Astrocyte of the cerebellum (primary cell): Measurements from ENCODE around the gene DHX40.
"Not testable (repeated sequence)": the region's sequence is repeated elsewhere in the genome, so short reads cannot be mapped to it uniquely, and the experiment has no call there.

ENCODE experiments used
- DNase-seq: peaks from one replicate; pipeline ENCODE4 v3.0.0-alpha.2; 2011; ENCODE audit warnings: low read depth
- H3K4me3 ChIP-seq: 2 replicates; pipeline ENCODE4 v1.5.1; 2011; ENCODE audit warnings: mild to moderate bottlenecking, low read depth, low read length, moderate library complexity
- CTCF ChIP-seq: IDR thresholded peaks from 2 replicates; pipeline ENCODE4 v1.5.1; 2012; ENCODE audit warnings: low read length, low read depth, moderate library complexity, mild to moderate bottlenecking; ENCODE audit errors: missing control alignments
- in situ Hi-C: cut with HindIII; loops from 2 replicates; pipeline ENCODE4 v1.10.0; 2017; ENCODE audit warnings: low sequenced_read_pairs

The DHX40 gene

GRCh38 chr17:59643159-59644140 lies 78.0 kb downstream of the DHX40 start:
- H3K4me3 ChIP-seq: no peak overlapping the region
- no peak for DNase-seq
- in situ Hi-C loops: no loop called here
- no peak for TF ChIP-seq CTCF

GRCh38 chr17:59647288-59647687 lies 81.9 kb downstream of the DHX40 start:
- in situ Hi-C loops: no loop called here
- no peak for TF ChIP-seq CTCF
- DNase-seq: no peak
- no peak overlapping the region for H3K4me3 ChIP-seq

GRCh38 chr17:59649886-59650285 lies 84.5 kb downstream of the DHX40 start:
- in situ Hi-C loops: no loop called here
- H3K4me3 ChIP-seq: no peak overlapping the region
- no peak for TF ChIP-seq CTCF

GRCh38 chr17:59650642-59651041 lies 85.2 kb downstream of the DHX40 start:
- H3K4me3 ChIP-seq: no peak overlapping the region
- no peak for DNase-seq
- TF ChIP-seq CTCF: no peak
- in situ Hi-C loops: no loop called here

More at GRCh38 chr17:59649886-59650285, 84.5 kb downstream of the DHX40 start:
- DNase-seq: no peak

GRCh38 chr17:59651346-59651745 lies 85.9 kb downstream of the DHX40 start:
- DNase-seq: peak; percentile 68
- H3K4me3 ChIP-seq: no peak overlapping the region
- in situ Hi-C loops: no loop called here
- TF ChIP-seq CTCF: no peak

GRCh38 chr17:59652119-59652518 lies 86.7 kb downstream of the DHX40 start:
- in situ Hi-C loops: no loop called here
- no peak overlapping the region for H3K4me3 ChIP-seq
- no peak for DNase-seq
- no peak for TF ChIP-seq CTCF

- DNase-seq, in situ Hi-C loops, H3K4me3 ChIP-seq: not testable (repeated sequence)
Measured at GRCh38 chr17:59656624-59657023, 91.2 kb downstream of the DHX40 start.
